GM12878 (cell line): ENCODE measurements around the gene CGA. TPM values are rescaled to one million over a fixed set of nuclear protein-coding genes. Genes with fewer than 3 reads are reported as not detected.

Experiments used
- ATF3 ChIP-seq: IDR thresholded peaks from 2 replicates; pipeline ENCODE4 v1.6.1; 2011; ENCODE audit warnings: low read depth, mild to moderate bottlenecking, low read length, moderate library complexity, borderline replicate concordance; ENCODE audit errors: extremely low read depth
- BMI1 ChIP-seq: fragments of 450-650 bp; IDR thresholded peaks from 2 replicates; pipeline ENCODE4 v1.6.1; 2016; ENCODE audit warnings: mild to moderate bottlenecking, moderate library complexity, borderline replicate concordance
- BRCA1 ChIP-seq: IDR thresholded peaks from 2 replicates; pipeline ENCODE4 v1.6.1; 2011; ENCODE audit warnings: low read depth, low read length, improper control_type of control experiment
- CBX3 ChIP-seq: fragments of 200-600 bp; sonication (generic); IDR thresholded peaks from 2 replicates; pipeline ENCODE4 v1.6.1; 2016; ENCODE audit warnings: low read depth, borderline replicate concordance
- CREB1 ChIP-seq: IDR thresholded peaks from 2 replicates; pipeline ENCODE4 v1.6.1; 2012; ENCODE audit warnings: low read depth, mild to moderate bottlenecking, inconsistent platforms
- FOS ChIP-seq: IDR thresholded peaks from 3 replicates; pipeline ENCODE4 v1.6.1; 2011; ENCODE audit warnings: borderline replicate concordance; ENCODE audit not compliant: insufficient read length; ENCODE audit errors: extremely low read depth
- MXI1 ChIP-seq: fragments of 150-350 bp; IDR thresholded peaks from 2 replicates; pipeline ENCODE4 v1.6.1; 2011; ENCODE audit warnings: low read depth, mild to moderate bottlenecking, inconsistent platforms, low read length, improper control_type of control experiment
- NBN ChIP-seq: fragments of 450-650 bp; IDR thresholded peaks from 2 replicates; pipeline ENCODE4 v1.6.1; 2016
- RAD21 ChIP-seq: IDR thresholded peaks from 2 replicates; pipeline ENCODE4 v1.6.1; 2011; ENCODE audit warnings: mild to moderate bottlenecking, low read depth, low read length, moderate library complexity; ENCODE audit not compliant: insufficient read depth
- RUNX3 ChIP-seq: IDR thresholded peaks from 2 replicates; pipeline ENCODE4 v1.6.1; 2012; ENCODE audit warnings: low read length, inconsistent platforms
- SIN3A ChIP-seq: IDR thresholded peaks from 2 replicates; pipeline ENCODE4 v1.6.1; 2012; ENCODE audit warnings: low read depth, low read length, improper control_type of control experiment
- SMC3 ChIP-seq: IDR thresholded peaks from 2 replicates; pipeline ENCODE4 v1.6.1; 2011; ENCODE audit warnings: low read length, improper control_type of control experiment, borderline replicate concordance
- TCF12 ChIP-seq: IDR thresholded peaks from 2 replicates; pipeline ENCODE4 v1.6.1; 2011; ENCODE audit warnings: low read depth, mild to moderate bottlenecking, low read length
- TCF7 ChIP-seq: IDR thresholded peaks from 2 replicates; pipeline ENCODE4 v1.6.1; 2014; ENCODE audit warnings: antibody characterized with exemption, borderline replicate concordance
- WRNIP1 ChIP-seq: IDR thresholded peaks from 2 replicates; pipeline ENCODE4 v1.6.1; 2011; ENCODE audit warnings: low read depth, low read length, improper control_type of control experiment, borderline replicate concordance
- YY1 ChIP-seq: IDR thresholded peaks from 2 replicates; pipeline ENCODE4 v1.6.1; 2011; ENCODE audit warnings: low read depth, mild to moderate bottlenecking, low read length
- polyA plus RNA-seq, 11 experiments: library from polyadenylated mRNA; depleted of rRNA in 4 of 11; unstranded in 6 of 11; stranded (reverse) in 5 of 11; fragments of >200 nt; fragmentation: Nextera tagmentation in 4 of 11; fragmentation: Illumina TruSeq in 1 of 11; extraction: Ambion mirVana in 4 of 11; extraction: Trizol in 1 of 11; gene quantifications; 1 replicate in 1 of 11; 2 replicates in 10 of 11; pipeline versions ENCODE4 v1.2.1 to v1.2.3, GENCODE V29; 2011 to 2016; ENCODE audit warnings: inconsistent platforms in 2 of 11, missing spikeins in 2 of 11, low read depth in 1 of 11
- total RNA-seq, 4 experiments: library from RNA; depleted of rRNA in 3 of 4; stranded (reverse); fragments of >200 nt in 3 of 4; fragmentation: Illumina TruSeq in 1 of 4; extraction: Trizol in 1 of 4; gene quantifications; 2 replicates each; pipeline versions ENCODE4 v1.2.1 to v1.2.3, GENCODE V29; 2013 to 2021
- TF ChIP-seq, protein P1 (sequence below): IDR thresholded peaks from 2 replicates; pipeline ENCODE4 v1.6.1; 2012; ENCODE audit warnings: improper control_type of control experiment, low read depth, low read length; ENCODE audit not compliant: insufficient replicate concordance
- TF ChIP-seq, protein P2 (sequence below): fragments of 450-650 bp; IDR thresholded peaks from 2 replicates; pipeline ENCODE4 v1.6.1; 2017; ENCODE audit warnings: mild to moderate bottlenecking, low read depth, inconsistent platforms; ENCODE audit not compliant: poor library complexity, severe bottlenecking
- TF ChIP-seq, protein P3 (sequence below): fragments of 450-650 bp; conservative IDR thresholded peaks from 2 replicates; pipeline ENCODE4 v1.6.1; 2017; ENCODE audit warnings: mild to moderate bottlenecking, moderate library complexity

The CGA gene
- total and polyA plus RNA-seq, 10 of the 15 experiments (the other 5 are each of a cell fraction or from before 2014, with no cell fraction given), result 0.10 to 0.27 (median 0.12) TPM; not detected in 6

DNA sequence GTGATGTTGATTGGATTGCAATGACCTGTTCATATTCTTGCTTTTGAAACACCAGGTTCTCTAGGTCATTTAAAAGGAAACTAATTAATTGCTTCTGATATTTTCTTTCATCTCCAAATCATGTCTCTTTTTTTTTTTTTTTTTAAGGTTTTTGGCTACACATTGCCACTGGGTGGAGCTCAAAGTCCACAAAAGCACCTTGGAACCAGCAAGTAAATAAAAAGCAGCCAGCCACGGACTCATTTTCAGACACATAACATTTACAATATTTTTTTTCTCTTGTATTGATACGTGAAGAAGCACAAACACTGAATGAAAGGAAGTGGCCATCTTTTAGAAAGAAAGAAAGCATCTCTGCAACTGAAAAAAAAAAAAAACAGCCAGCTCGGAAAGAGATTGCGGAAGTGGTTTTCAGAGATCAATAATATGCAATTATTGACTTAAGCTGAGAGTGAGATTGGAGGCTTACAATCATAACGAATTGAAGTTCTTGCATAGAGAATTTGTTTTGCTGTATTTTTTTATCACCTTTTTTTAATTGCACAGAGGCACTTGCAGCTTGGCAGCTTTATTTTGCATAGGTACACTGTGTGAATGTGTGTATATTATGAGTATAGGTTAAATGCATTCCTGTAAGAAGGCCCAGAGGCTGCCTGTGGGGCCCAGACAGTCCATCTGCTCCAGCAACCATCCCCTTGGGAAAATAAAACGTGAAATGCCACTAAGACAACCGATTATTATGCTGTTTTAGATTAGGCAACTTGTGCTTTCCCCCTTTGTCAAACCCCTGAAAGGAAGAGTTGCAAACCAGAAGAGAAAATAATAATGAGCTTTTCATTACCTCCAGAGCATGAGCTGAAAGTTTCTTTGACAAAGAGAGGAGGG lies 28.2 kb downstream of the CGA start (continued):
- TF ChIP-seq, protein P1, sequence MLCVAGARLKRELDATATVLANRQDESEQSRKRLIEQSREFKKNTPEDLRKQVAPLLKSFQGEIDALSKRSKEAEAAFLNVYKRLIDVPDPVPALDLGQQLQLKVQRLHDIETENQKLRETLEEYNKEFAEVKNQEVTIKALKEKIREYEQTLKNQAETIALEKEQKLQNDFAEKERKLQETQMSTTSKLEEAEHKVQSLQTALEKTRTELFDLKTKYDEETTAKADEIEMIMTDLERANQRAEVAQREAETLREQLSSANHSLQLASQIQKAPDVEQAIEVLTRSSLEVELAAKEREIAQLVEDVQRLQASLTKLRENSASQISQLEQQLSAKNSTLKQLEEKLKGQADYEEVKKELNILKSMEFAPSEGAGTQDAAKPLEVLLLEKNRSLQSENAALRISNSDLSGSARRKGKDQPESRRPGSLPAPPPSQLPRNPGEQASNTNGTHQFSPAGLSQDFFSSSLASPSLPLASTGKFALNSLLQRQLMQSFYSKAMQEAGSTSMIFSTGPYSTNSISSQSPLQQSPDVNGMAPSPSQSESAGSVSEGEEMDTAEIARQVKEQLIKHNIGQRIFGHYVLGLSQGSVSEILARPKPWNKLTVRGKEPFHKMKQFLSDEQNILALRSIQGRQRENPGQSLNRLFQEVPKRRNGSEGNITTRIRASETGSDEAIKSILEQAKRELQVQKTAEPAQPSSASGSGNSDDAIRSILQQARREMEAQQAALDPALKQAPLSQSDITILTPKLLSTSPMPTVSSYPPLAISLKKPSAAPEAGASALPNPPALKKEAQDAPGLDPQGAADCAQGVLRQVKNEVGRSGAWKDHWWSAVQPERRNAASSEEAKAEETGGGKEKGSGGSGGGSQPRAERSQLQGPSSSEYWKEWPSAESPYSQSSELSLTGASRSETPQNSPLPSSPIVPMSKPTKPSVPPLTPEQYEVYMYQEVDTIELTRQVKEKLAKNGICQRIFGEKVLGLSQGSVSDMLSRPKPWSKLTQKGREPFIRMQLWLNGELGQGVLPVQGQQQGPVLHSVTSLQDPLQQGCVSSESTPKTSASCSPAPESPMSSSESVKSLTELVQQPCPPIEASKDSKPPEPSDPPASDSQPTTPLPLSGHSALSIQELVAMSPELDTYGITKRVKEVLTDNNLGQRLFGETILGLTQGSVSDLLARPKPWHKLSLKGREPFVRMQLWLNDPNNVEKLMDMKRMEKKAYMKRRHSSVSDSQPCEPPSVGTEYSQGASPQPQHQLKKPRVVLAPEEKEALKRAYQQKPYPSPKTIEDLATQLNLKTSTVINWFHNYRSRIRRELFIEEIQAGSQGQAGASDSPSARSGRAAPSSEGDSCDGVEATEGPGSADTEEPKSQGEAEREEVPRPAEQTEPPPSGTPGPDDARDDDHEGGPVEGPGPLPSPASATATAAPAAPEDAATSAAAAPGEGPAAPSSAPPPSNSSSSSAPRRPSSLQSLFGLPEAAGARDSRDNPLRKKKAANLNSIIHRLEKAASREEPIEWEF, result peak; percentile 53
- TF ChIP-seq WRNIP1 (no peak), SMC3 (peak; percentile 74; the same call in 1 of the 2 replicates), FOS (no peak), RUNX3 (peak; percentile 36; the same call in 1 of the 2 replicates), YY1 (peak; percentile 46; the same call in 1 of the 2 replicates), SIN3A (no peak), BRCA1 (no peak), BMI1 (0 out of 2 replicates have a peak, but pooled peaks have one; percentile 18), CBX3 (no peak), CREB1 (no peak), TCF12 (no peak), TCF7 (peak; percentile 65; the same call in 1 of the 2 replicates), ATF3 (no peak), RAD21 (peak; percentile 89), MXI1 (no peak), NBN (no peak)
- TF ChIP-seq, protein P2, sequence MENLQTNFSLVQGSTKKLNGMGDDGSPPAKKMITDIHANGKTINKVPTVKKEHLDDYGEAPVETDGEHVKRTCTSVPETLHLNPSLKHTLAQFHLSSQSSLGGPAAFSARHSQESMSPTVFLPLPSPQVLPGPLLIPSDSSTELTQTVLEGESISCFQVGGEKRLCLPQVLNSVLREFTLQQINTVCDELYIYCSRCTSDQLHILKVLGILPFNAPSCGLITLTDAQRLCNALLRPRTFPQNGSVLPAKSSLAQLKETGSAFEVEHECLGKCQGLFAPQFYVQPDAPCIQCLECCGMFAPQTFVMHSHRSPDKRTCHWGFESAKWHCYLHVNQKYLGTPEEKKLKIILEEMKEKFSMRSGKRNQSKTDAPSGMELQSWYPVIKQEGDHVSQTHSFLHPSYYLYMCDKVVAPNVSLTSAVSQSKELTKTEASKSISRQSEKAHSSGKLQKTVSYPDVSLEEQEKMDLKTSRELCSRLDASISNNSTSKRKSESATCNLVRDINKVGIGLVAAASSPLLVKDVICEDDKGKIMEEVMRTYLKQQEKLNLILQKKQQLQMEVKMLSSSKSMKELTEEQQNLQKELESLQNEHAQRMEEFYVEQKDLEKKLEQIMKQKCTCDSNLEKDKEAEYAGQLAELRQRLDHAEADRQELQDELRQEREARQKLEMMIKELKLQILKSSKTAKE, result no peak
- TF ChIP-seq, protein P3, sequence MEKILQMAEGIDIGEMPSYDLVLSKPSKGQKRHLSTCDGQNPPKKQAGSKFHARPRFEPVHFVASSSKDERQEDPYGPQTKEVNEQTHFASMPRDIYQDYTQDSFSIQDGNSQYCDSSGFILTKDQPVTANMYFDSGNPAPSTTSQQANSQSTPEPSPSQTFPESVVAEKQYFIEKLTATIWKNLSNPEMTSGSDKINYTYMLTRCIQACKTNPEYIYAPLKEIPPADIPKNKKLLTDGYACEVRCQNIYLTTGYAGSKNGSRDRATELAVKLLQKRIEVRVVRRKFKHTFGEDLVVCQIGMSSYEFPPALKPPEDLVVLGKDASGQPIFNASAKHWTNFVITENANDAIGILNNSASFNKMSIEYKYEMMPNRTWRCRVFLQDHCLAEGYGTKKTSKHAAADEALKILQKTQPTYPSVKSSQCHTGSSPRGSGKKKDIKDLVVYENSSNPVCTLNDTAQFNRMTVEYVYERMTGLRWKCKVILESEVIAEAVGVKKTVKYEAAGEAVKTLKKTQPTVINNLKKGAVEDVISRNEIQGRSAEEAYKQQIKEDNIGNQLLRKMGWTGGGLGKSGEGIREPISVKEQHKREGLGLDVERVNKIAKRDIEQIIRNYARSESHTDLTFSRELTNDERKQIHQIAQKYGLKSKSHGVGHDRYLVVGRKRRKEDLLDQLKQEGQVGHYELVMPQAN, result no peak
